RKO (cell line): ENCODE data around the gene DLK1.

Source experiments
- DNase-seq: peaks from one replicate; pipeline ENCODE4 v3.0.0-alpha.2; 2016; ENCODE audit warnings: low spot score

Gene DLK1

DNA sequence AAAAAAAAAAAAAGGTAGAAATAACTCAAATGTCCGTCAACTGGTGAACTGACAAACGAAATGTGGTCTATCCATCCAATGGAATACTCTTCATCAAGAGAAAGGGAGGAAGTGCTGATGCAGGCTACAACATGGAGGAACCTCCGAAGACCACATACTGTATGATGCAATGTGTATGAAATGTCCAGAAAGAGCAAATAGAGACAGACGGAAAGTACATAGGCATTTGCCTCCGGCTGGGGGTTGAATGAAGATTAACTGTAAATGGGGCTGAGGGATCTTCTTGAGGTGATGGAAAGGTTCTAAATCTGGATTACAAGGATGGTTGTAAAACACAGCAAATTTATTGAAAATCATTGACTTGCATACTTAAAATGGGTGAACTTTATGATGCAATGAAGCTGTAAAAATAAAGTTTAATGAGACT is 35.4 kb downstream of the DLK1 start:
- no peak for DNase-seq

- no peak for DNase-seq
Measured at GRCh38 chr14:100762901-100763300, 36.2 kb downstream of the DLK1 start.

GRCh38 chr14:100764471-100765115 is 37.9 kb downstream of the DLK1 start:
- no peak for DNase-seq

GRCh38 chr14:100765296-100765695 is 38.6 kb downstream of the DLK1 start:
- no peak for DNase-seq

- DNase-seq: no peak
Measured at GRCh38 chr14:100765991-100766390, 39.3 kb downstream of the DLK1 start.

GRCh38 chr14:100767003-100767787 is 40.5 kb downstream of the DLK1 start:
- no peak for DNase-seq

DNA sequence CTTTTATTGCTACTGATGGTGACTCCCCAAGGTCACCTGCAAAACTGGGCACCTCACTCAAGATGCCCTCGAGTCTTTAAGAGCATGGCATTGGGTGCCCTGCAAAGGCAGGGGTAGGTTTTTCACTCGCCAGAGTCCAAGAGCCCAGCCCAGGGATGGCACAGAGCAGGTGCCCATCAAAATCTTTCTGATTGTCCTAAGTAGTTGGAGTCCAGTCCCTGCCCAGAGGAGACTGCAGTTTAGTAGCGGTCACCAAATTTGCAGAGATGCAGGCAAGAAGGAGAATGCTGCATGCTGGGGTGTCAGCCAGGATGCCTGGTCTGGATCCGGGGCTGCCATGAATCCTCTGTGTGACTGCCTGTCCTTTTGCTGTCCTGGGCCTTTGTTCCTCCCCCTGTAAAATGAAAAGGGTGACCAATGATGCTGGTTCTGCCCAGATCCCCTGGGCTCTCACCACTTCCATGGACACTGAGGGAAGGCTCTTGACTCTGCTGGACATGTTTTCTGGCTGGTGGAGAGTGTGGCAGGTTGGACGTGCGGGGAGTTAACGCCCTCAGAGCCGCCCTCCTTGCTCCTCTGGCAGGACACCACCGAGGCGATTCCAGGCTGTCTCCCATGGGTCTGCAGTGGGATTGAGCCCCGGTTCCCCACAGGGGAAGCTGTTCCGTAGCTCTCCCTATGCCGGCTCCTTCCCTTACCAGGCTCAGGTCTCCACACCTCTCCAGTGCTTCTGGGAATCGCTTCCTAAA is 41.3 kb downstream of the DLK1 start:
- no peak for DNase-seq

DNA sequence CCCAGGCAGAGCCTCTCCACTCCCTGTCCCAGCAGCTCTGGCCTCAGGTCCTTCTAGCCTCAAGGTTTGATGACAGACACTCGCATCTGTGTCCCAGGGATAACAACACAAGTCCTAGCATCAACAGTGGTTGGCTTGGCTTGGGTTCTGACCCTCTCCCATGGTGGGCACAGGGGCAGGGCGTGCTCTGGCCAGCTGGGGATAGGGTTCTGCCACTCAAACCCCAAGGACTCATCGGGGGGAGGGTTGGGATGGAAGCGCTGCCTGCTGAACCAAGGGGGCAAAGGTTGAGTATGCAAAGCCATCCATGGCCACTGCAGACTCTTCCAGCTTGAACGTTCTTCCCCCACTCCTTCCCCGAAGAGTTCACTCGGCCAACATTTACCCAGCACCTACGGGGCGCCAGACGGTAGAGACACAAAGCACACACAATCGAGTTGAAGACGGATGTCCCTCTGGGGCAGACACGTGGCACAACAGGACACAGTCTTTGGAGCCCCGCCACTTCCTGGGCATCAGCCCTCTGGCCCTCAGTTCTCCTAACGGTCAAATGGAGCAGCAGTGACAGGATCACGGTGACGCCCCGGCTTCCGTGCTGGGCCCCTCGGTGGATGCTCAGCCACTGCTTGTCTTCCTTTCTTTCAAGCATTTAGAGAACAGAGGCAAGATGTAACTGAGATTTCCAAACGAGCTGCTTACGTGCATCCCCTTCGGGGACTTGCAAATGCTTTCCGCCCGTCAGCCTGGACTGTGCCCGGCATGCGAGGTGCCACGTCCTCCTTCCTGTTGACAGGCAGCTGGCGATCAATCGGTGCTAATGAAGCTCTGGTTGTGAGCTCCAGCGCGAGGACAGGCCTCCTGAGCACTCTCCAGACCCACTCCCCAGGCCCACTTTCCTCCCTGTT is 42.6 kb downstream of the DLK1 start:
- DNase-seq: no peak

DNA sequence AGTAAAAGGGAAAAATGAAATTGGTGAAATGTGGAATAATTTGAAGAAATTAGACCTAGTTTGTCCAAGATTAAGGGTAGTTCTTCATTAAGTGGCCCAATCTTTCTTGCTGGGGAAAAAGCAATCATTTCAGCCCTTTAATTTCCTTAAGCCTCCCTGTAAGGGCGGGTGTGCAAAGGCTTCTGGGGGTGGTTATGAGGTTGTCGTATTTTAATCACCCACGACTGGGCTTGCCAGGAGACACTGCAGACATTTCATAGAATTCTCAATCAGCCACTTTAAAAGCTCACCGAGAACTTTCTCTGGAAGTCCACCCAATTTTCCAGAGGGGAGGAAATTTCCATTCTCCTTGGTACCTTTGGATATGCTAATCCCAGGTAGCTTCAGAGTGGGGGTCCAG is 43.4 kb downstream of the DLK1 start:
- no peak for DNase-seq

GRCh38 chr14:100770605-100771120 is 44.0 kb downstream of the DLK1 start:
- no peak for DNase-seq

- DNase-seq: no peak
Measured at GRCh38 chr14:100771121-100771800, 44.6 kb downstream of the DLK1 start.

- DNase-seq: no peak
Measured at GRCh38 chr14:100772607-100773165, 46.0 kb downstream of the DLK1 start.

DNA sequence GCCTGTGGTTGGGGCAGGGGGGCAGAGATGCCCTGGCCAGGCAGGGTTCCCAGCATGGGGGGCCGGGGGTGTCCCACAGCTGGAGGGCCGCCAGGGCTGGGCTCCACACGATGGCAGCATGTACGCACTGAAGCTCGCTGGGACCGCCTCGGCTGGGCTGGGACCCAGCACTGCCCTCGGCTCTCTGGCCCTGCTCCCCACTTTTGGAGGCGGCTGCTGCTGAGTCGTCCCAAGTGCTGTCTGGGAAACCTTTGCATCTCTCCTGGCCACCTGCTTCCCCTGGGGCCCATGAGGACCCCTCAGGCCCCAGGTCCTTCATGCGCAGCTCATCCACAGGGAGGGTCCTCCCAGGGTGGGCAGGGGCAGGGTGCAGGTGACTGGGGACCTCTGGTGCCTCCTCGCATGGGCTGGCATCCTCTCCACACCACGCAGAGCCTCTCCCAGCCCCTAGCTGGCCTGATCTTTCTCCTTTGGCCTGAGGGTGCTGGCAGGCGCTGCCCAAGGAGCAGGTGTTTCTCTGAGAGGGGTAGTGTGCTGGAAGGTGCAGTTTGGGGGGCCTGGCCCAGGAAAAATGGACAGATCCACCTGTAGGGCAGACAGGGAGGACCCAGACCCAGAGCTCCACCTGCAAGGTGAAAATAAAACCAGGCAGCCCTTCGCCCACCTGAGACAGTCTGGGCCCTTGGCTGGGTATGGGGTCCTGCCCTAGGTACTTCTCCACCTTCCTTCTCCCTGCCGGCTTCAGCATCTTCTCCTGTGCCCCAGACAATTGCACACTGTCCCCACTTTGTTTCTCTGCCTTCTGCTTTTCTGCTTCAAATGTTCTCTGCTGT is 46.9 kb downstream of the DLK1 start:
- DNase-seq: no peak

GRCh38 chr14:100774164-100774537 is 47.5 kb downstream of the DLK1 start:
- no peak for DNase-seq

GRCh38 chr14:100775351-100775830 is 48.7 kb downstream of the DLK1 start:
- DNase-seq: no peak

DNA sequence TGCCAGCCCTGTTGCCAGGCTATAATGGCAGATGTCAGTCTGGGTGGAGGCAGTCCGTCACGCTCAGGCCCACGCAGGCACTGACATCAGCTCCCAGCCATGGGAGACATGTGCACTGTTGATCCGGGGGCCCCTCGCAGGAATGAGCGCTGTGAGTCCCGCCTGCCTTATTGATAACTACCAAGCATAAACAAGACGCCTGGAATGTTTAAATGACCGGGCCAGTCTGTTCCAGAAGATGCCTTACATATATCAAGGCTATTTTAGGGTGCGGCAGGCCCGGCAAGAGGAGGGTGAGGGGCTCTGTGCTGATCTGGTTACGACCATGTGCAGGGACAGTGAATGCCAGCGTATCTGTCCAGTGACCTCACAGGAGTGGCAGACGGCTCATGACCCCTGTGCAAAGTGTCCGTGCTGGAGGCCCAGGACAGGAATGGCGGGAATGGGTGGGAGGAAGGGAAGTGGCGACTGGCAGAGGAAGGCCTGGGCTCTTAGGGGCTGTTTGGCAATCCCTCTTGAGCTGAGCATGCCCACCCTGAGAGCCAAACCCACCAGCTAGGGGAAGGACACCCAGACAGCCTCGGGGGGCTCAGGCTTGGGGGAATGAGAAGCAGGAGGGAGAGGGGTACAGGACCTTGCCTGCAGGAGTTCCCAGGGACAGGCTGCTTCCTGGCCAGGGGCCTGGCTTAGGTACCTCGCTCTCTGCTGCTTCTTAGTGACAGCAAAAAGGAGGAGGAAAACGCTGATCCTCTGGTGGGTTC is 49.3 kb downstream of the DLK1 start:
- DNase-seq: no peak

GRCh38 chr14:100776681-100777365 is 50.1 kb downstream of the DLK1 start:
- DNase-seq: no peak

DNA sequence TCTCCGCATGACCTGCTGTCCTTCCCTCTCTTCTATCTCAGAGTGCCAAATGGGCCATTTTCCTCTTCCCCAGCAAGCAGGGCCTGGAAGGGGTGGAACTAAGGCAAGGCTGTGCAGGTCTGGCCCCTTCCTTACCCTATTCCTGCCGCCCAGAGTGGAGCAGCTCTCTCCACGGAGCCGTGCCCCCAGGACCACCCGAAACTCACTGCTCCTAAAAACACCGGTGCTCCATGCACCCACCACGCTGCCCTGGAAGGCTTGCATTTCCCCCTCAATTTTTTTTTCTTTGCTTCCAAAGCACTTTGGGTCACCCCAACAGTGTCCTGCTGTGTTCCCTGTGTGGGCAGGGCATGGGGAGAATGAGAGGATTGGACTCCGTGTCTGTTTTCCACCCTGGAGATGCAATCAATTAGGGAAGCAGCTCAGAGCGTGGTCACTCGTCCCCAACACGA is 50.7 kb downstream of the DLK1 start:
- DNase-seq: no peak
